ENCODE results near the gene NDUFA7.
"Not testable (repeated sequence)": the region's sequence is repeated elsewhere in the genome, so short reads cannot be mapped to it uniquely, and the experiment has no call there.

The NDUFA7 gene

DNA sequence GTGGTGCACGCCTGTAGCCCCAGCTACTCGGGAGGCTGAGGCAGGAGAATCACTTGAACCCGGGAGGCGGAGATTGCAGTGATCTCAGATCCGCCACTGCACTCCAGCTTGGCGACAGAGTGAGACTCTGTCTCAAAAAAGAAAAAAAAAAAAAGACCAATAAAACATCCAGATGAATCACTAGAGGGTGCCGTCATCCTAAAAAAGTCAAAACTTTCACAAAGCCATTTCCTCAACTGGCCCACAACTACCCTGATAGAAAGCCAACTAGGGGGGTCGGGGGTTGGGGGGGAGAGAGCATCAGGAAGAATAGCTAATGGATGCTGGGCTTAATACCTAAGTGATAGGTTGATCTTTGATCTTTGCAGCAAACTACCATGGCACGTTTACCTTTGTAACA is 2.3 kb downstream of the NDUFA7 start:
- DNase-seq = peak; percentile 44

DNA sequence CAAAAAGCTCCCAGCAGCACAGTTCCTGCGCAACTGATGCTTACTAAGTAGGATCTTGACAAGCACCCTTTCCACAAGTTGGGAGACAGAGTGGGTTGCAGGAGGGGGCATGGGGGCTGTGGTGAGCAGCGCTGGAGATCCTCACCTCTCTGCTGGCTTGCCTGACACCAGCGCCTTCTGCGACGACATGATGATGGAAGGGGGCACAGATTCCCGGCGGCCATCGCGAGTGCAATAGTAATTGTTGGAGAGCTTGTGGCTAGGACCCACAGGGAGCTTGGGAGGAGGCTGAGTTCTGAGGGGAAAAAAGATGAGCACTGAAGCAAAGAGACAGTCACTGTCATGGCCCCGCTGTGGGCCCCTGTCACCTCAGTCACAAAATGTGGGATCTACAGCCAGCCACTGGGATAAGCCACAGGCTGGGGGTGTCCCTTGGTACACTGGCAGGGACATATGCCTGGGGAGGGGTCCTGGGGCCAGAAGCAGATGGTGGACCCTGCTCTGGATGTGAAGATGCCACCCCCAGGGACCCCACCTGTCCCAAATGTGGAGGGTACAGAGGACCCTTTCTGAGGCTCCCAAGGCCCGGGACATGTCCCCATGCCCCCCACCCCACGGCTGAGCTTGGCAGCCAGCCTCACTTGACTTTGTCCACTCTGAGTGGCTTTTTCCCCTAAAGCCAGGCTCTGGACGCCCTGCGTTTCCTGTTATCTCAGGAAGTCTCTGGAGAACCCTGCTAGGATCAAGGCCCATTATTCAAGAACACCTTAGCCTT is 4.6 kb downstream of the NDUFA7 start:
- no peak for DNase-seq

DNA sequence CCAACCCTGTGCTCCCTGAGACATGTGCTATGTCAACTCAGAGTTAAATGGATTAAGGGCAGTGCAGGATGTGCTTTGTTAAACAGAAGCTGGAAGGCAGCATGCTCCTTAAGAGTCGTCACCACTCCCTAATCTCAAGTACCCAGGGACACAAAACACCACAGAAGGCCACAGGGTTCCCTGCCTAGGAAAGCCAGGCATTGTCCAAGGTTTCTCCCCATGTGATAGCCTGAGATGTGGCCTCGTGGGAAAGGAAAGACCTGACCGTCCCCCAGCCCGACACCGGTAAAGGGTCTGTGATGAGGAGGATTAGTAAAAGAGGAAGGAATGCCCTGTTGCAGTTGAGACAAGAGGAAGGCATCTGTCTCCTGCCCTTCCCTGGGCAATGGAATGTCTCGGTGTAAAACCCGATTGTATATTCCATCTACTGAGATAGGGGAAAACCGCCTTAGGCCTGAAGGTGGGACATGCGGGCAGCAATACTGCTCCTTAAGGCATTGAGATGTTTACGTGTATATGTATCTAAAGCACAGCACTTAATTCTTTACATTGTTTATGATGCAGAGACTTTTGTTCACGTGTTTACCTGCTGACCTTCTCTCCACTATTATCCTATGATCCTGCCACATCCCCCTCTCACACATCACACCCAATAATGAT is 6.1 kb downstream of the NDUFA7 start:
- DNase-seq = not testable (repeated sequence)

GRCh38 chr19:8311461-8312260 is 9.5 kb downstream of the NDUFA7 start:
- DNase-seq = peak; percentile 84

DNA sequence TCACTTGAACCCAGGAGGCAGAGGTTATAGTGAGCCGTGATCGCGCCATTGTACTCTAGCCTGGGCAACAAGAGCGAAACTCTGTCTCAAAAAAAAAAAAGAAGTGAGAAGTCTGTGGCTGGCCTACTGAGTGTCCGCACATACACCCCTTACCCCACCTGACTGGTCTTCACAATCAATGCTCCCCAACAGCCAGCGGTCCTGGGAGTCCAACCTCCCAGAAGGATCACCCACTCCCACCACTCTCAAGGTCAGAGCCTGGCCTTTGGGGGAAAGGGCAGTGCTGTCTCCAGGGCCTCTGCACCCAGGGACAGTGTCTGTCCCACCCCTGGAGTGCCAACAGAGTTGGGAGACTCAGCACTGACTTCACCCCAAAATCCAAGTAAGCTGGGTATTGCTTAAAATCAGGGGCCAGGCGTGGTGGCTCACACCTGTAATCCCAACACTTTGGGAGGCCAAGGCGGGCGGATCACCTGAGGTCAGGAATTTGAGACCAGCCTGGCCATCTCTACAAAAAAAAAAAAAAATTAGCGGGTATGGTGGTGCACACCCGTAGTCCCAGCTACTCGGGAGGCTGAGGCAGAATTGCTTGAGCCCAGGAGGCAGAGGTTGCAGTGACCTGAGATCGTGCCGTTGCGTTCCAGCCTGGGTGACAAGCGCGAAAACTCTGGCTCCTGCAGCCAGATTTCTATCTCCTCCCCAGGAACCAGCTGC is 10.7 kb downstream of the NDUFA7 start:
- no peak for DNase-seq

GRCh38 chr19:8308891-8309291 is 12.3 kb downstream of the NDUFA7 start:
- DNase-seq = no peak

DNA sequence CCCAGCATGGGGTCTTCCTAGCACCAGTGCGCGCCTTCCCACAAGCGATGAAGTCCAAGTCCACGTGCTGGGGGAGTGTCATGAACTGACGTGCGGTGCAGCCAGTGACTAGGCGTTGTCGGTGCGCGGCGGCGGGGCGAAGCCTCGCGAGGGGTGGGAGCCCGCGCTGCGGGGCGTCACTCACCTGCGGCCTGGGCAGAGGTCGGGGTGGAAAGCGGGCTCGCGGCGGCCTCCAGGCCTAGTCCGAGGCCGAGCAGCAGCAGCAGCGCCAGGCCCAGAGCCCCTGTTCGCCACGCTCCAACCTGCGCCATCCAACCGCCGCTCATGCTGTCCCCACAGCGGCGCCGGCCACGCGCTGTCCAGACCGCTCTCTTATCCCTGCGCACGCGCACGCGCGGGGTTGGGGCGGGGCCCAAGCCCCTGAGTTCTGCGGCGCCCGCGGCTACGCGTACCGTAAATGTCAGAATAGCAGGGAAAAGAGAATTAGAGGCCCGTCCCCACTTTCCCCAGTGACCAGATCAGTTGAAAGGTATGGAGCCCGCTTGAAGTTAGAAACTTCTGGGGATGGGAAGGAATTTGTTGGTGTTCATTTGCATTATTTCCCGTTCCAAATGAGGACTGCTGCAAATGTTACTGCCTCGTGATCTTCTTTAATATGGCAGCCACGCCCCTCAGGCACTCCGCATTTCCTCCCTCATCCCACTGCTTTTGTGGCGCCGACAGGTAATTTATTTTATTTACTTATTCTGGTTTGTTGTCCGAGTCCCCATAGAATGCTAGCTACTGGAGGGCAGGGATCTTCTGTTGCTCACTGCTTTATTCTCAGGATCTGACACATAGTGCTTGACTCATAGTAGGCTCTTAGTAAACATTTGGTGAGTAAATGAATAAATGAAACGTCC is 13.0 kb downstream of the NDUFA7 start, which contains the start of gene CD320:
Gene CD320, minus strand, starts transcription at position 394 of the 902 bp plus-strand sequence. Its CDS starts 68 bp downstream, at position 326.
- peak; percentile 93 for DNase-seq

GRCh38 chr19:8307400-8307964 is 13.7 kb downstream of the NDUFA7 start:
- DNase-seq = peak; percentile 26

DNA sequence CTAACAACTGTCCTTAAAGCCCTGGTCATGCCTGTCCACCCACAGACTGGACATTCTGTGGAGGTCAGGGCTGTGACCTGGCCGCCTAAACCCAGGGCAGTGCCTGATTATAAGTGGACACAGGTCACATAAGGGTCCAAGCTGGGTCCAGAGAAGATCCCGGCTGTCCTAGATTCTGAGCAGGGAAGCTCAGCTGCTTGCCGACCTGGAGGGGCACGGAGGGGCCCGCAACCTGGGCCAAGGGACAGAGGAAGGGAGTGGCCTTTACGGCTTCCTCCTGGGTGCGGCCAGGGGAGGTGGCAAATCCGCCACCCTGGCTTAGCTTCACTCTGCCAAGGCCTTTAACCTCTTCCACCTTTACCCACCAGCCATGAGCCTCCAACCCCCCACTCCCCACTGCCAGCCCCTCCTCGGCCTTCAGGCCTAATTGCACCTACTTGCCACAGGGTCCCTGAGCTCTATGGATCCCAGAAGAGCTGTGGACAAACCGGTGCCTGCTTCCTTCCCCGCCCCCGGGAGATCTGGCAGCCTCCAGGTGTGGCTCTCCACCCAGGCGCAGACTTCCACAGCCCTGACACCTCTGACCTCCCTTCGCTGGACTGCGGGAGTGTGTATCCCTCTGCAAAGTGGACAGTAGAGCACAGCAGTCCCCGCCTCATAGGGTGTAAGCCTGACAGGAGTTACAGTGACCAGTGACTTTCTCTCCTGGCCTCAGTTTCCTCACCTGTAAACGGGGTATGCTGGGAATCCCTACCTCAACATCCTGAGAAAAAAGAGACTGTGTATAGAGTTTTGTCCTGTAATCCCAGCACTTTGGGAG is 14.7 kb downstream of the NDUFA7 start:
- no peak for DNase-seq

- no peak for DNase-seq
Observed at GRCh38 chr19:8305798-8306197, 15.4 kb downstream of the NDUFA7 start.

DNA sequence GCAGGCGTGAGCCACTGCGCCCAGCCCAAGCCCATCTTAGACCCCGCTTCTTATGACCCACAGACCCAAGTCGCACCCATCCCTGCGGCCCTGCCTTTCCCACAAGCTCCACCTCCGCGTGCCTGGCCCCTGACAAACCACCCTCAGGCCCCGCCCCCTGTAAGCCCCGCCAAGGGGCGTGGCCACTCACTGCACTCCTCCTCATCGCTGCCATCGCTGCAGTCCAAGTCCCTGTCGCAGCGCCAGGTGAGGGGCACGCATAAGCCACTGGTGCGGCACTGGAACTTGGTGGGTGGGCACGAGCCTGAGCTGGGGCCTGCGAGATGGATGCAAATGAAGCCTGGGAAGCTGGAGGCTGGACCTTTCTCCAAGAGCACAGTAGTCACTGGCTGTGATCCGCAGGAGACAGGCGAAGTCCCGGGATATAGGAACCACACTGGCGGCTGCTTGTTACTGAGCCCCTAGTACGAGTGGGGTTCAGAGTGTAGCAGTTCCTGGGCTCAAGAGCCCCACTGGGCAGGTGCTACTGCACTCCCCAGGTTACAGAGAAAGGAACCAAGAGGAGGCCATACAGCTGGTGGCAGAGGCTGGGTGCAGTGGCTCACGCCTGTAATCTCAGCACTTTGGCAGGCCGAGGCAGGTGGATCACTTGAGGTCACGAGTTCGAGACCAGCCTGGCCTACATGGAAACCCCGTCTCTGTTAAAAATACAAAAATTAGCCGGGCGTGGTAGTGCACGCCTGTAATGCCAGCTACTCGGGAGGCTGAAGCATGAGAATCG is 16.1 kb downstream of the NDUFA7 start:
- peak; percentile 61 for DNase-seq

- no peak for DNase-seq
Observed at GRCh38 chr19:8302734-8303133, 18.4 kb downstream of the NDUFA7 start.

DNA sequence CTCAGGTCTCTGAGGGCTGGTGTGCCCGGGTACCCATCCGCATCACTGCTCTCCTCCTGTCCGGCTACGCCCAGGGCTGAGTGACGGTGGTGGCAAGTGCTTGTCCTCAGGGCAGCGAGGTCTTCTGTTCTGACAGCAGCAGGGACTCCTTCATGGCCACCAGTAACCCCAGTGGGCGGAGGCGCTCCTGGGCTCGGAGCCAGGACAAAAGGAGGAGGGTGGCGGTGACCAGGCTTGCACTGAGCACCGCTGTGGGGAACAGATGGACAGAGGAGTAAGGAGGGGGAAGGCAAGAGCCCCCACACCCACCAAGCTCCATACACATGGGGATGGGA is 18.9 kb downstream of the NDUFA7 start:
- DNase-seq = peak; percentile 51

GRCh38 chr19:8291337-8291736 is 29.8 kb downstream of the NDUFA7 start:
- DNase-seq = not testable (repeated sequence)

DNA sequence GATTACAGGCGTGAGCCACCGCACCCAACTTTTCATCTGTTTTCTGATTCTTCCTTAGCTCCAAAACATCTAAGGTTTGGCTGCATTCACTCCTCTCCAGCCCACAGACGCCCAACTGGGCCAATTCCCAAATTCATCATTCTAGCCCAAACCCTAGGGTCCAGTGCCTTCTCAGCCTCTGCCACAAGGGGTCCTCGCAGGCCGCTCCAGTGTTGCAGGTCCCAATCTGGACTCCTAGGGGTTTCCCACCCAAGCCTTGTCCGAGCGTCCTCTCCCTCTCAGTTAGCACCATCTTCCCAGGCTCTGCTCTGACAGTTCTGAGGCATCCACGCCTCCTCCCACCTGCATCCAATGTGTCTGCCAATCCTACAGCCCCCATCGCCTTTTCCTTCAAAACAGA is 44.7 kb downstream of the NDUFA7 start:
- not testable (repeated sequence) for DNase-seq

- DNase-seq = no peak
Observed at GRCh38 chr19:8269724-8270123, 51.5 kb downstream of the NDUFA7 start.

GRCh38 chr19:8265872-8266271 is 55.3 kb downstream of the NDUFA7 start:
- no peak for DNase-seq

GRCh38 chr19:8264248-8264647 is 56.9 kb downstream of the NDUFA7 start:
- not testable (repeated sequence) for DNase-seq

- DNase-seq = no peak
Observed at GRCh38 chr19:8262431-8262830, 58.7 kb downstream of the NDUFA7 start.

GRCh38 chr19:8261881-8262280 is 59.3 kb downstream of the NDUFA7 start:
- no peak for DNase-seq
